Occipital lobe (tissue), 2 donors: ENCODE data around the gene EEF1AKMT2. TPM values are rescaled to one million over a fixed set of nuclear protein-coding genes. Genes with fewer than 3 reads are reported as not detected.
"Not testable (repeated sequence)": the region's sequence is repeated elsewhere in the genome, so short reads cannot be mapped to it uniquely, and the experiment has no call there.

Experiments
- DNase-seq: peaks from one replicate; lab custom pipeline; 2025; lab: John Stamatoyannopoulos, UW
- total RNA-seq: library from RNA; depleted of rRNA; stranded (reverse); fragments of >200 nt; gene quantifications from one replicate; pipeline ENCODE4 v1.2.3, GENCODE V29; 2014

Gene EEF1AKMT2
- 53.8 TPM for total RNA-seq

DNA sequence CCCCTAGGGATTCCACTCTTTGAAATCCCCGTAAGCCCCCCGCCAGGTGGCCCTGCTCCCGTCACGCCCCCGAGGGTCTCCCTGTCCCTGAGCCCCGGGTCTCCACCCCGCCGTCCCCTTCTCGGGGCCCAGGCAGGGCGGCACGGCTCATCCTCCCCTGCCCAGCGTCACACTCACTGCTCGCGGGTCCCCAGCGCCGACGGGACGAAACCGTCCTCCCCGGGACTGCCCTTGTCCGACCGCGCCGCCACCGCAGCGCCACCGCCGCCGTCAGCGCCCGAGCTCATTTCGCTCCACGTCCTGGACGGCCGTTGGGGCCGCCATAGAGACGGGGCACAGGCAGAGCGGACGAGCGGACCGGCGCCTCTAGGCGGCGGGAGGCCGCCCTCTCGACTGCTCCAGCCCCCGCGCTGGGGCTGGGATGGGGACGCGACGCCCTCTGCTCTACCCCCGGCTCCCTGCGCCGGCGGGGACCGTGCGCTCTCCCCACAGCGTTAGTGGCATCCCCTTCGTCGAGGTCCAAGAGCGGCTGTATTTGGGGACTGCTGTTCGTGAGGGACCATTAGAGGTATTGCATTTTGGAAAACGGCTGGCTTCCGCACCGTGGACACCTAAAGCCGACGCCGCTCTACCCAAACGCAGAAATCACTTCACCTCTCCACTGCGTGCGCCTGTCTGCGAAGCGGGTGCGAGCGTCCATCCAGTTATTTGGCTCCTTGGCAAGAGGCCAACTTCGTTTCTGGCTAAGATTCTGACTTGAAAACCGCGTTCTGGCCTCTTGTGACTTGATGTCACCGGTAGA lies at the start of gene EEF1AKMT2:
Gene EEF1AKMT2 (minus strand): TSS at position 341 of the 802 bp plus-strand sequence. CDS start 54 bp downstream, at position 287.
- peak; percentile 71 for DNase-seq

DNA sequence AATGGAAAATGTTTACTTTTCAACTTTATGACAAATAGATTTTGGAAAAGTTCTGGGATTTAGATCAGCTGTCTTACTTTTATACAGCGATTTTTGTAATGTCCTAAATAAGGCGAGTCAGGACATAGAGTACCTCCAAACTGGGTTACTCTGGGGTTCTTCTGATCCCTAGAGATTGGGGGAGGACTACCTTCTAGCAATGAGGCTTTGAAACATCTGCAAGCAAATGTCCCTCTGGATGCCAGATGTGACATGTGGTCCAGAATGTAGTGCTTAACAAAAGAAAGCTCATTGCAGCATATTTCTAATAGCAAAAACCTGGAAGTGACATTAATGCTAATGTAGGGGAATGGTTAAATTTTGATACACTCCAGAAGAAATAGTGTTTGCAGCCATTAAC lies 46.0 kb upstream of the EEF1AKMT2 start:
- no peak for DNase-seq

DNA sequence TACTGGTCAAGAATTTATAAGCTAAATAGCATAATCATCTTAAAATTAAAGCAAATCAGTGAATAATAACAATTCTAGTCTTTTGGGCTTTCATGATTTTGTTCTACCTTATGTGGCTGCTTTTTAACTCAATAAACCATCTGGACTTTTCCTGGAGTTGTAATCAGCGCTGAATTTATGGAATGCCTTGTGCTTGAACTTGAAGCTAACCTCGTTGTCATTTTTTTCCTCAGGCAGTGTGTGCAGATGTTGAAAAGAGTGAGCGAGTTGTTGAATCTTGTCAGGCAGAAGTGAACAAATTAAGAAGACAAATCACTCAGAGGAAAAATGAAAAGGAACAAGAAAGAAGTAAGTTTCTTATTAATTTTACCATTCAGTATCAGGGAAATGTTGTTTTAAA lies 39.4 kb upstream of the EEF1AKMT2 start:
- no peak for DNase-seq

DNA sequence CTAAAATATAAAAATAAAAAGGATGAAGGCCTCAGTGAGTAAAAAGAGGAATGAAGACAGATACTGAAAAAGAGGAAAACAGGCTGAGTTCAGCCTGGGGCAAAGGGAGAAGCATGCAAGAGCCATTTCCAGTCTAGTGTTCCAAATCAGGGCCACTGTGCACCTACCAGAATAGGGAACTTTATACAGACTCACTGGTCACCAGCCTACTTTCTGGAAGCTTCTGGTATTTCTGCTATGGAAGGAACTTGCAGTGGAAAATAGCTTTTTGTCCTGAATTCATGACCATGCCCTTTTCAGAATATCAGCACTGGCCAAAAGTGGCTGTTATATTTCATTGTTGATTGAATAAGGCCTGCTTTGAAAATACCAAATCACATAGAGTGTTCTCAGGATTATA lies 38.8 kb upstream of the EEF1AKMT2 start:
- no peak for DNase-seq

DNA sequence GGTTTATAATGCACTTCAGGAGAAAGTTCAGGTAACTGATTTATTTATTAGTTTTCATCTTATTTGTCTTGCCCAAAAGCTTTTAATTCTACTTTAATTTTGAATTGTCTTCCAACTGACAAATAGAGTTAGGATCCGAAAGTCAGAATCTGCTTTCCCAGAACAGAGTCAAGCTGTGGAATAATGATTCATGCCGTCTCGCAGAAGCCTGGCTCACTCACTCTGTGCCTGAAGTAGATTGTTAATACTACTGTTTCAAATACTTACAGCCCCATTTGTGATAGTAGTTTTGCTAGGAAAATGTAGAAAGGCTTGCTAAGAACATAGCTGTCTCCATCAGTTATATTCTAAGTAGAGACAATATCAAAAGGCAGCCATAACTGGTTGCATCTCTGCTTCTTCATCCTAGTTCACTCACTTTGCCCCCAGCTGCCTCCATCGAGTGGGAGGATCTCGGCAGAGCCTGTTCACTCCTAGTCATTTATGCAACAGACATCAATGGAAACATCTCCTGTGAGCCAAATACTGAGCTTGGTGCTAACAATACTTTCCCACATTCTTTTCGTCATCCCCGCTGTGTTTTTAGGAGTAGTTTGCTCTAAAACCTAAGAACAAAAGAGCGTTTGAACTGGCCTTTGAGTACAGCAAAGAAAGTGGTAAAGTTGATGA lies 37.9 kb upstream of the EEF1AKMT2 start:
- peak; percentile 5 for DNase-seq

DNA sequence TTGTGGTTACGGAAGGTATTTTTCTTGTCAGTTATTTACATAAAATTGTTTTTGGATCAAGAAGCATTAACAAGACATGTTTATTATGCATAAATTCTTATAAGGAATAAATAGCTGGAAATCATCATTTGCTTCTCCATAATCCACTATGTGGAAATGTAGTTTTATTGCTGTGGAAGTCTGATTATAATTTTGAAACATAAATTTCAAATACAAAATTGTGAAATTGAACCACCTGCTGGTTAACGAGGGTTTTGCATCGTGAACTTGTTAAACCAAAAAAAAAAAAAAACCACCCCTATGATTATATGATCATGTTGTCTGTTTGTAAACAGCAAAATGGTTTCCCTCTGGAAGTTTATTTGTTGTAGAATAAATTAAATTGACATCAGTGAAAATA lies 35.8 kb upstream of the EEF1AKMT2 start:
- no peak for DNase-seq

DNA sequence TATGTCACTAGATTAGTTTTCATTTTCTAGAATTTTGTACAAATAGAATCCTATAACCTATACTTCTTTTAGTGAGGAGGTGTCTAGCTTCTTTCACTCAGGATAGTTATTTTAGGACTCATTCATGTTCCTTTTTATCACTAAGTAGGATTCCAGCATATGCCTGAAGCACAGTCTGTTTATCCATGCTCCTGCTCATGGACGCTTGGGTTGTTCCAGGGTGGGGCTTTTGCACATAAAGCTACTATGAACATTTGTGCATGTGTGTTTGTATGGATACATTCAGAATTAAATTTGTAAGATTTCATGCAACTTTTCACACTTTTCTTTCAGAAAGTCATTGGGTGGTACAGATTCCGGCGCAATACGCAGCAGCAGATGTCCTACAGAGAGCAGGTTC lies 34.6 kb upstream of the EEF1AKMT2 start:
- DNase-seq, result no peak

DNA sequence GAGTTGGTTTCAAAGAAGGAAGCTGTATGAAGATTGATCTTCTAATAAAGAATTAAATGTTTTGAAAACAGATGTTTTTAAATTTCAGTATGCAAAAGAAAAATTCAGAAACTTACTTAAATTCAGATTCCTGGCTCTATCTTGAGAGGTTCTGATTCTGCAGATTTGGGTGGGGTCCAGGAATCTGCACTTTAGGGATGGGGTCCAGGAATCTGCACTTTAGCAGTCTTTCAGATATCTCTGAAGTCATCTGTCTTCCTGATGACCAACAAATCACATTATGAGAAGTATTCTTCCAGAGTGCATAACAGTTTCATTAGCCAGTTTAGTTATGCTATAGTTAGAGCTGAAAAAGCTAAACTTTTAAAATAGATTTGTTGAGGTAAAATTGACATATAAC lies 34.0 kb upstream of the EEF1AKMT2 start:
- no peak for DNase-seq

DNA sequence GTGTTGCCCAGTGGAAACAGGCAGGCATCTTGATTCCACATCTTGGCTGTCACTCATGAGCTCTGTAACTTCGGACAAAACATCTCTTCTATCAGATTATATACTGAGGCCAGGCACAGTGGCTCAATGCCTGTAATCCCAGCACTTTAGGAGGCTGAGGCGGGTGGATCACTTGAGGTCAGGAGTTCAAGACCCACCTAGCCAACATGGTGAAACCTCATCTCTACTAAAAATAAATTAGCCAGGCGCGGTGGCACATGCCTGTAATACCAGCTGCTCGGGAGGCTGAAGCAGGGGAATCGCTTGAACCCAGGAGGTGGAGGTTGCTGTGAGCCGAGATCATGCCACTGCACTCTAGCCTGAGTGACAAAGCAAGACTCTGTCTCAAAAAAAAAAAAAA lies 33.2 kb upstream of the EEF1AKMT2 start:
- not testable (repeated sequence) for DNase-seq

DNA sequence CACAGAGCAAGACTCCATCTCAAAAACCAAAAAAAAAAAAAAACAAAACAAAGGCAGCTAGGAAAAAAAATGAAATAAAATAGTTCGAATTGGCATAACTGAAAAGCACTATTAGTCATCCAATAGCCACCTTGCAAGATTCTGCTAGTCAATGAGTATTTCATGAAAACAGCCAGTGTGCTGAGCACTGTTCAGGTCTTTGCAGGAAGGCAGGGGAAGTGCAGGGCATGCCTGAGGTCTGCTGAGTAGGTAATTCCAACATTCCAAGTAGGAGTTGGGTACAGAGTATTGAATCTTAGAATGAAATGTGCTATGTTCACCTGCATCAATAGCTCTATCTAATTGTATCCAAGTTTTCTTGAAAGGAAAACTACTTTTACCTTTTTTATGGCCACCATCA lies 32.8 kb upstream of the EEF1AKMT2 start:
- DNase-seq, result no peak

DNA sequence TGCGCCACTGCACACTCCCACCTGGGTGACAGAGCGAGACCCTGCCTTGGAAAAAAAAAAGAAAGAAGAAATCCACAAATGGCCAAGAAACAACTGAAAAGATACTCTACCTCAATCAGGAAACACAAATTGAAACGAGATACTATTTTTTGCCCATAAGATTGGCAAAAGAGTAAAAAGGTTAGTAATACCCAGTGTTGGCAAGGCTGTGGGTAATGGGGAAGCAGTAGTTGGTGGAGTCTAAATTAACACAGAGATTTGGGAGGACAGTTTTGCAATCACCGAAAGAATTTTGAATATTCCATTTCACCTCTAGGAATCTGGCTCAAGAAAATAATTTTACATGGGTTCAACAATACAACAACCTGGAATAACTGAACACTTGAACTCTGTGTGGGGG lies 29.8 kb upstream of the EEF1AKMT2 start:
- no peak for DNase-seq

DNA sequence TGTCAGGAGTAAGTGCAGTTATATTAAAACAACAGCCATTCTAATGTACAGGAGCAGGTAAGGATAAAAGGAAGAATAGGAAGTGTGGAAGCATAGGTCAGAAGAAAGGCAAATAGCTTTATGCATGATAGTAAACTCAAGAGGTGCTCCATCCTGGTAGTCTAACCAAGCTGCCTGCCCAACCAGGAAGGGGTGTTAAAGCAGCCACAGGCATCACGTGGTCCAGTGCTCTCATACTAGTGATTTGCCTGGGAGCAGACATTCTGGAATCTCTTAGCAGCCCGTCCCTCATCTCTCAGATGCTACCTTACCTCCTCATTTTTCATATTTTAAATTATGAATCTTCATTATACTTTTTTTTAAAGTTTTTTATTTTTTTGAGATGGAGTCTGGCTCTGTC lies 28.4 kb upstream of the EEF1AKMT2 start:
- DNase-seq, result no peak

DNA sequence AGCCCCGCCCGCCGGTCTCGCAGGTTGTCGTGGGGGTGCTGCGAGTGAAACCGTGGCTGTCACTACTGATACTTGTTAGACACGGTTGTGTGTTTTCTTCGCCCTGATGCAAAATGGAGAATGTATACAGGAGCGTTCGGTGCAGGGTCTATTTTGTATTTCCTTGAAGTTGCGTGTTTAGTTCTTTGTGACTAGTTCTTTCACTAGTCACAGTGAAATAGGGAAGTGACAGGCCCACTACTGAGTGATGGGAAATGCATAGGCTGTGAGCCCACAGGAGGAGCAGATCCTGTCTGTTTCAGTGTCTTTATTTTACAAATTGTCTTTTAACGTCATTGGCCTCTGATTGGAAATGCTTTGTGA lies 10.6 kb upstream of the EEF1AKMT2 start:
- DNase-seq, result no peak

DNA sequence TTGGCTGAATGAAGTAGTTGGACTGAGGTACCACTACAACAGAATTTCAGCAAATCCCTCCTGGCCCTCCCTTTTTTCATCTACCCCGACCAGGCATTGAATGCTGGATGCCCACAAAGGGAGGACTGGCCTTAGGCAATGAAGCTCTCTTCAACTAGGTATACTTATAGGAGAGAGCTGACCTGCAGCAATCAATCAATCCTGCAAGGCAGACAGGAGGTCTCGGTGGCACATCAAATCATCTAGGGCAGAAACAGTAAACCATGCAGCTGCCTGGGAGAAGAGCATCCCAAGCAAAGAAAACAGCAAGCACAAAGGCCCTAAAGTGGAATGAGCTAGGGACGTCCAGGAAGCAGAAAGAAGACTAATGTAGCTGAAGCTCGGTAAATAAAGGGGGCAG lies 7.5 kb upstream of the EEF1AKMT2 start:
- no peak for DNase-seq

DNA sequence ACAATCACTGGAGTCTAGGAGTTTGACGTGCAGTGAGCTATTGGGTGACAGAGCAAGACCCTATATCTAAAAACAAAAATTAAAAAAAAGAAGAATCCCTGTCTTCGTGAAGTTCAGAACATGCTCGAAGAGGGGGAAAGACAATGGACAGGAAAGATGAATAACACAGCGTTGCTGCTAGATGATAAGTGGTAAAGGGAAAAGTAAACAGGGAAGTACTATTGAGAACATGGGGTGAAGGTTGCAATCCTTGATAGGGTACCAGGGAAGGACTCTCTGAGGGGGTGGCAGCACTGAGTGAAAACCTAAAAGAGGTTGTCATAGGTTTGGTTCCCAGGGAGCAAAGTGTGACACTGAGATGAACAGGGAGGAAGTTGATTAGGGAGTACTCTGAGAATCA lies 7.1 kb upstream of the EEF1AKMT2 start:
- no peak for DNase-seq

DNA sequence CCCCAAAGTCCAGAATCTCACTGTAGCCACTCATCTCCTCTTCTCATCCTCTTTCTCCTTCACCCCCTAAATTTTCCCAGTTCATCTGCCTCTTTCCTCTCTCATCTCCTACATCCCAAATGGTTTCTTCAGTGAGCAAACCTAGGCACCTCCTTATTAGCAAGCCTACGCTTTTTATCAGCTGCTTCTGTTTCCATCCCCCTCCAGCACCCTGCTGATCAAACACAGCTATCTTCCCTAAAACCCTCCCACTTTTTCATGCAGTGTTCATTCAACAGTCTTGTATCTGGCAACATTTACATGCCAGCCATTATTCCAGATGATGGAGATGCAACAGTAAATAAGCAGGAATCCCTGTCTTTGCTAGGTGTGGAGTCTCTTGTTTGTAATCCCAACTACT lies 6.7 kb upstream of the EEF1AKMT2 start:
- no peak for DNase-seq

DNA sequence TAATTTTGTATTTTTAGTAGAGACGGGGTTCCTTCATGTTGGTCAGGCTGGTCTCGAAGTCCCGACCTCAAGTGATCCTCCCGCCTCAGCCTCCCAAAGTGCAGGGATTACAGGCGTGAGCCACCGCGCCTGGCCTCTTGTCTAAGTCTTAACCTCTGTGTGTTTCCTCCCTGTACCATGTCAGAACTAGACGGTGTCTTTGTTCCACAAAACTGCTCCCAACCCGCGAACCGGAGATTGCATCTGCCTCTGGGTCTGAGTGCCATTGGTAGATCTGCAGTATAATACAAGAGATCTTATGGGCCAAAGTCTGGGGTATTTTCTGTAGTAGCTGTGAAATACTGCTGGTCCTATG lies 1.3 kb upstream of the EEF1AKMT2 start:
- no peak for DNase-seq

DNA sequence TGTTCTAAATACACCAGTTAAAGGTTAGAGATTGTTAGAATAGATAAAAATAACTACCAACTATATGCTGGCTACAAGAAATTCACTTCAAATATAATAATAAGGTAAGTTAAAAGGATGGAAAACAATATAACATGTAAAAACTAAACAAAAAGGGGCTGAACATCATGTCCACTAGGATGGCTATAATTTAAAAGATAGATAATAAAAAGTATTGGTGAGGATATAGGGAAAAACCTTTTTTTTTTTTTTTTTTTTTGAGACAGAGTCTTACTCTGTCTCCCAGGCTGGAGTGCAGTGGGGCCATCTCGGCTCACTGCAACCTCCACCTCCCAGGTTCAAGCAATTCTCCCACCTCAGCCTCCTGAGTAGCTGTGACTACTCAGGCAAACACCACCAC lies 8.8 kb downstream of the EEF1AKMT2 start:
- DNase-seq, result not testable (repeated sequence)

DNA sequence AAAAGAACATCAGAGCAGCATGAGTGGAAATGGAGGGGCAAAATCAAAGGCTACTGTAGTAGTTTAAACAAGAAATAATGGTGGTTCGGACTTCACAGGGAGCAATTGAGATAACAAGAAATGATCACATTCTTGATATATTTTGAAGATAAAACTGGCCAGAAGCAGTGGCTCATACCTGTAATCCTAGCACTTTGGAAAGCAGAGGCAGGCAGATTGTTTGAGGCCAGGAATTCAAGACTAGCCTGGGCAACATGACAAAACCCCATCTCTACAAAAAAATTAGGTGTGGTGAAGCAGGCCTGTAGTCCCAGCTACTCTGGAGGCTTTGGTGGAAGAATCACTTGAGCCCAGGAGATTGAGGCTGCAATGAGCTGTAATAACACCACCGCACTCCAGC lies 22.9 kb downstream of the EEF1AKMT2 start:
- DNase-seq, result no peak

DNA sequence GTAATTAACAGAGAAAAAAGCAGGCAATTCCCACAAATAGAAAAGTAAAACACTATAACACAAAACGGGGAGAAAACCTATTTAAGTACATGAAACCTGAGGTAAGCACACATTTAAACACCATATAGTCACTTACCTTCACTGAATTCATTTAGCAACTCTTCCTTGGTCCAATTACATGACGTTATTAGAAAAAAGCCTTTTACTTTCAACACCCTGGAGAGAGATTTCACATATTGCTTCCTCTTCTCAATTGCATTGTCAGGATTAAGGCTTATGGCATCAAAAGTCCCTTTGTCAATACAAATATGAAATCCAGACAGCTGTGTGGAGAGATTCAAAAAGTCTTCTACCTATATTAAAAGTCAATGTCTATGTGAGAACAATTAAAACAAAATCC lies 26.4 kb downstream of the EEF1AKMT2 start:
- no peak for DNase-seq

DNA sequence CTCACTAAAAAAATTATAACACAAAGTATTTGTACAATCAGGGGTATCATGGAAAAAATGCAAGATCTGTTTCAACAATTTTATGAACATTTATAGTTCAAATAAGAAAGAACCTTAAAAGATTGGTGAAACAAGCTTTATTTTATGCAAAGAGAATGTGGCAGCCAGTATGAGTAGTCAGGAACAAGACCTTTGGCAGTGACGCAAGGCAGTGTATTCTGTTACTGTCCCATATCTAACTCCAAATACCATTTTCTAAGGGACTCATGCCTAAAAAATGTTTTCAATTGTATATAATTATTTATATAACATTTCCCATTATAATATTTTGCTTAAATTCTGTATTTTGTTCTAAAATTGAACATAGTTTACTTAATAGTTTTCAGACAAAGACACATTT lies 28.4 kb downstream of the EEF1AKMT2 start:
- no peak for DNase-seq

DNA sequence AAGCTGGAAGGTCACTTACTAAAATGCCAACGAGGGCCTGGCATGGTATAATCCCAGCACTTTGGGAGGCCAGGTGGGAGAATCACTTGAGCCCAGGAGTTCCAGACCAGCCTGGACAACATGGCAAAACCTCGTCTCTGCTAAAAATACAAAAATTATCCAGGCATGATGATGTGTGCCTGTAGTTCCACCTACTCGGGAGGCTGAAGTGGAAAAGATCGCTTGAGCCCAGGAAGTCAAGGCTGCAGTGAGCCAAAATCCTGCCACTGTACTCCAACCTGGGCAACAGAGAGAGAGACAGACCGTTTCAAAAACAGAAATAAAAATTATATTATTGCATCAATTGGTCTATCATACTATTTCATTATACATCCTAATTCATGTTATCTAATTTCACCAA lies 29.4 kb downstream of the EEF1AKMT2 start:
- no peak for DNase-seq

DNA sequence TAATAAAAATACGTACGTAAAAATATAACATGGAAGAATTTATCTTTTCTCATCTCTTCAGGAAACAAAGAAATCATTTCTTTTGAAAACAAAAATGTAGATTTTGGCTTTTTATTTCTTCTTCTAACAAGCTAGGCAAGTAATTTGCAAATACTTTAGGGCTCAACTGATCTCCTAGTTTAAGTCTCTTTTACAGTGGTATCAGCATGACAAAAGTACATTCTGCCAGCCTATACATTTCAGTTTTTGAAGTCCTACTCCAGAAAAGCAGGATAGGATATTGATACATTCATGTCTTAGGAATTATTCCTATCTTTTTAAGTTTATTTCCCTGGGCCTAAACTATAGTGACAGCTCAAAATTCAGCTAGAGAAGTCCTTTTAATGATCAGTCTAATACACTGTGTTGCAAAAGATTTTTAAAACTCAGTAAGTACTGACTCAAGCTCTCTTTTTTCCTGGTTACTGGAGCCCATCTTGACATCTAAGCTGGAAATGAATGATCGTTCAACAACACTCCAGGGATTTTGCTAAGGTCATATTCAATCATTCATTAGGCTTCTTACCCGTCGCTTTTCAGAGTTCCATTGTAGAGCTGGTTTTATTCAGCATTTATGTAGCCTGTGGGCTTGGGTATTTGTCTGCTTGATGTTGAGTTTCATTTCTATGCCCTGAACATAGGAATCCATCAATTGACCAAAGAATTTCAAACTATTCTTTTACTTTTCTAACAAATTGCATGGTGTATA lies 35.4 kb downstream of the EEF1AKMT2 start:
- DNase-seq, result no peak
